HUDEP-2 (cell line): ENCODE data around the gene PLPP4.

Experiments used
- DNase-seq, 76 experiments: peaks; one replicate each; lab custom pipeline; 2025; ENCODE audit not compliant: unreplicated experiment in 76 of 76; lab: John Stamatoyannopoulos, UW

The PLPP4 gene

DNA sequence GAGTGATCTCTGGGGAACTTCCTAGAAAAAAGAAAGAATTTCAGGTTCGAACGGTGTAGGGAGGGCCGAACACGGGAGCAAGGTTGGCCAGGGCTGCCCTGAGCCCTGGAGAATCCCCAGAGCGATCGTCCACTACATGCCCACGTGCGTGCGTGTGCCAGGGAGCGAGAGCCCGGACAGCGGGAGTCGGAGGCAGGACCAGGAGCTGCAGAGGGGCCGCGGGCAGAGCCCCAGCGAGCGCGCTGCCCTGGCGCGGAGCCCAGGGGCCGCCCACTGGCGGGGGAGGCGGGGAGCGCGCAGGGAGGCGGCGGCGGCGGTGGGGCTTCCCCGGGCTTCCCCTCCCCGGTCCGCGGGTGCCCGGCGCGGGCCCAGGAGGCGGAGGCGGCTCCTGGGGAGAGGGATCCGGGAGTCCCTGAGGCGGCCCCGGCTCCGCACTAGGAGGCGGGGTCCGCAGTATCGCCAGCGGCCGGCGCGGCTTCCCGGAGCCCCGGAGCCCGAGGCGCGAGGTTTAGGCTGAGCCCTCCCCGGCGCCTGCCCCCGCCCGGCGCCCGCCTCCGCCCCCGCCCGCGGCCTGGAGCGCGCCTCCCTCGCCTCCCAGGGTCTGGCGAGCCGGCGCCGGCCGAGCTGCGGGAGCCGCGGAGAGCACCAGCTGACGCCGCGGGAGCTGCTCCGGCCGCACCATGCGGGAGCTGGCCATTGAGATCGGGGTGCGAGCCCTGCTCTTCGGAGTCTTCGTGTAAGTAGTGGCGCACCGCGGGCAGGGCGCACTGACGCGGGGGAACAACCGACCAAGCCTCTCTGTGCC lies at the start of gene PLPP4:
TSS of gene PLPP4 (plus strand) at position 602 of the 805 bp plus-strand sequence. CDS start at position 681, 79 bp downstream.
- peak in 57 of 76 experiments; percentile 22 to 79 (median 54) for DNase-seq

DNA sequence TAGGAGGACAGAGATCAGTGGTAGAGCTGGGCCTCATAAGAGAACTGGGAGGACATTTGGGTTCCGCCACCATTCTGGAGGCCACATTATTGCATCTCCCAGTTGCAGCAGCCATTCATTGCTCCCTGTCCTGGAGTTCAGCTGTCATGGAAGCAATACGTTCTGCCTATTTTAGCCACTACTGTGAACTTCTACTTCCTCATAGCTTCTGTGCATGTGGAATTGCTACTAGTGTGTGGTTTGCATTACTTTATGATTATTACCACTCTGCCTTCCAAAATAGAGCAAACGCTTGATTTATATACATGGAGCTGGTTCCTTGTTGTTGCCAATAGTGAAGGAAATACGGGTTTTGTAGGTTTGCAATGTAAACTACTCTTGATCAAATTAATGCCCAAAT lies 47.2 kb upstream of the PLPP4 start:
- no peak for DNase-seq

DNA sequence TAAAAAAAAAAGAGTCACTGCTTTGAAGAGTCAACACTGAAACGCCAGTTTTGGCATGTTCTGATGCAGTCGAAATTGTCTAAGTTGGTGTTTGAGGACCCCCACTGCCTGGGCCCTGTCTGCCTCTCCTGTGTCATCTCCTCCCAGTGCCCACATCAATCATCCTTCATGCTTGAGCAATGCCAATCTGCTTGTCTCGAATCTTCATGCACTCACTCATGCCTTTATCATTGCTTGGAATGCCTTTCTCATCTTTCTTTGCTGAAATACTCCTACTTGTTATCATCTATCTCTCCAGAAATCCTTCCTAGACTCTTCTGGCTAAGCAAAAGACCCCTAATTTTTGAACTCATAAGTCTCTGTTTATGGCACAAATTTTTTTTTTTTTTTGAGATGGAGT lies 42.1 kb upstream of the PLPP4 start:
- DNase-seq: no peak

DNA sequence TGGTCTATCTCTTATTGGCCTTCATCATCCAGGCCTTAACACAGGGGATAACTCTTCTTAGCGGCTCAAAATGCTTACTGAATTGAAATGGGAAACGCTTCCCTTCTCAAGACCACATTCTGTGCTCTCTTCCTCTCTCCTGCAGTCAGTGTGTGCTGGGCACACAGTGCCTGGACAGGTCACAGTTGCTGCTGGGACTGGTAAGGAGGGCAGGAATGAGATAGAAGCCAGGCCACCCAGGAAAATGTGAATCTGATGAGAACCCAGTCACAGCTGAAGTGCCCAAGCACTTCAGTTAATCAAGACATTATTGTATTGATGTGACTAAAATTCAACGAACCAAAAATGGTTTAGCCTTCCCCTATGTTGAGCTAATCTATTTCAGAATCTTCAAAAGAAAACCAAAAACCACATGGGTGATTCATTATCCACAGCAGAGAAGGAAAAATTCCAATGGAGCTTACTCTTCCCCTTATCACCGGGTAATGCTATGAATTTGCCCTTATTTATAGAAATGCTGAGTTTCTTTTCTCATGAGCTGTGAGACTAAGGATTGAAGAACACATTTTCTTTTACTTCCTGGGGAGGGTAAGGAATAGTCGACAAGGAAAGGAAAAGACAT lies 41.2 kb upstream of the PLPP4 start:
- no peak for DNase-seq

DNA sequence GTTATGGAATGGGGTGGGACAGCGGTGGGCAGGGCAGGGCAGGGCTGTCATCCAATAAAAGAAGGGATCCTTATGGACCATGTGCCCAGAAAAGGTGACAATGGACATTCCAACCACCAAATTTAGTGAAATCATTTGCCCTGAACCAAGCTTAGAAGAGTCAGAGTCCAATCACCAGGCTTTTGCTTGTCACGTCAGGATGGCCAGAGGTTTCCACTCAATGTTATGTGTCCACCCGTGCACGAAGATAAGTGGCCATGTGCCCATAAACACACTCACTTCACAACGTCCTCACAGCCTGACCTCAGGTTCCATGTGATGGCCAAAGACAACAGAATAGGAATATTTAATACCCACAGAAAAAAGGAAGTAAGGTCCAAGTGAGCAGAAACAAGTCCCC lies 36.6 kb upstream of the PLPP4 start:
- no peak for DNase-seq

DNA sequence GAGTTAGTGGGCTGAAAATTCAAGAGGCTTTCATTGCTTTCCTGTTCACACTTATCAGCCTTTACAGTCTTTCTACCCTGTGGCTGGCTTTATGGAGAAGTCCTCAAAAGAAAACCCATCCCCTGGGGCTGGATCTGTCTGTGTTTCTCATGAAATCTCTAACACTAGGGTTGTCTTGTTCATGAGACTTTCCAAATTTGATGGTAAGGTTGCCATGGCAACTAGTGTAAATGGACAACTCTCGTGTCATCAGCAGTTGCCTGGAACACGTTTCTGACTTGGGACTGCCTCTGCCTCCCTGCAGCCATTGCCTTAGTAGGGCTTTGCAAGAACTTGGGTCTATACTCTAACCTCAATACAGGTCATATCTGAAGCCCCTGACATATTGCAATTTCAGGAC lies 35.8 kb upstream of the PLPP4 start:
- DNase-seq: no peak

DNA sequence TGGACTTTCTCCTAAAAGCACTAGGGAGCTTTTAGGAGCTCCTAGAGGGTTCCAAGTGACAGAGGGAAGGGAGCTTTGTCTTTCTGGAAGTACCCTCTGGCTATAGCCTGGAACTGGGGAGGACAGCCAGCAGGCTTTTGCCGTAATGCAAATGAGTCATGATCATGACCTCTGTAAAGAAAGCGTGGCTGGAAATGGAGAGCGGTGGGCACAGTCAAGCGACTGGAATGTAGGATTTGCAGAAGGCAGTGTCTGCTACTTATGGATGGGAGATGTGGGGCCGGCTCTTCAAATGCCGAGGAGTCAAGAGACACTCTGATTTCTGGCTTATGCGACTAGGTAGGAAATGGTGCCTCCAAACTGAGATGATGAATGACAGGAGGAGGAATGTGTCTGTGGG lies 34.6 kb upstream of the PLPP4 start:
- no peak for DNase-seq

DNA sequence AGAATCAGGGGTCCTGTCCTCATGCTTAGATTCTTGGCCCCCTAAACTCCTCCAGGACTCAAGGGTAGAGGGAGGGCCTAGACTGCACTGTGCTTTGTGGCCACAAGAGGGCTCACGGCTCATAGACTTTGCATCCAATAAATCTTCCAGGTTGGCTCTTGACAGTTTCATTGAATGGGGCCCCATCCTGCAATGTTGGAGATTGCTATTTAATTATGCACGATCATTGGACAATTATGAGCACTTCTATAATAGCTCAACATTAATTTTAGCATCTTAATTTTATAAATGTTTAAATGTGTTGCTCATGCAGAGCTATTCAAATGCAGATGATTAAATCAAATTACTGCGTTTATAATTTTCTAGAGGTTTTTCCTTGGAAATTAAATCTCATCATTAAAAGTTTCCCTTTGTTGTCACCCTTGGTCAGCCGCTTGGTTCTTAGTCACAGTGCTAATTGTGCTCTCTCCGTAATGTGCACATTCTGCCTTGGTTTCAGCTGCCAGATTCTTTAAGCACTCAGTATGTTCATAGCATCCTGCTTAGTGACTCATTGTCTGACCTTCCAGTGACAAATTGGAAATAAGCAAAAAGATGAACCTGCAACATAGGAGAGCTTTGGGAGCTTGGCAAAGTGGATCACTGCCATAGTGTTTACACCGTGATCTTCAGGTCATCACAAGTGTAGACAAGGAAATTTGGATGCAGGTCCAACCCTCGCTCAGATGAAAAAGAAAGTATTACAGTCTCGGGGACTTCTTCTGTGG lies 33.4 kb upstream of the PLPP4 start:
- peak in 48 of 76 experiments; percentile 3 to 65 (median 26) for DNase-seq

DNA sequence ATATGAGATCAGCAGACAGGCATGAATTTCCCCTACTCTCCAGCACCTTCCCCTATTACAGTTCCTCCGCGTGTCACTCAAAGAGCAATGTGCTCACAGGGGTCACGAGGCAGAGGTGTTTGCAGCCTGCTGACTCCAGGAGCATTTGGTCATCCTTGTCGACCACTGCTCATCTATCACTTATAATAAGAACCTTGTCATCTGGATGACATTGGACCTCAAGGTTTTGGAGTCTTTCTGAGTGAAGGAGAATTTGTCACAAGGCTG lies 32.9 kb upstream of the PLPP4 start:
- no peak for DNase-seq

DNA sequence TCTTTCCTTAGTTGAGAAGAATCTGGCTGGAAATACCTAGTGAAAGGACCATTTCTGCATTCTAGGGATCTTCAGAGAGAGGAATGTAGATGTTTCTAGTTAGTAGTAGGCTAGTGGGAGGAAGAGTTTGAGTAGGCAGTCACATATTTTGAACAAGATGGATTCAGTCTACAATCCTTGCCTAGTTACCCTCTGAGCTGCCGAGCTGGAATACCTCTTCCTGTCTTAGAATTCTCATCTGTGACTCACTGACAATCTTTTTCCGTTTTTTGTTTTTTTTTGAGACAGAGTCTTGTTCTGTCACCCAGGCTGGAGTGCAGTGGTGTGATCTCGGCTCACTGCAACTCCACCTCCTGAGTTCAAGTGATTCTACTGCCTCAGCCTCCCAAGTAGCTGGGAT lies 30.7 kb upstream of the PLPP4 start:
- DNase-seq: no peak

DNA sequence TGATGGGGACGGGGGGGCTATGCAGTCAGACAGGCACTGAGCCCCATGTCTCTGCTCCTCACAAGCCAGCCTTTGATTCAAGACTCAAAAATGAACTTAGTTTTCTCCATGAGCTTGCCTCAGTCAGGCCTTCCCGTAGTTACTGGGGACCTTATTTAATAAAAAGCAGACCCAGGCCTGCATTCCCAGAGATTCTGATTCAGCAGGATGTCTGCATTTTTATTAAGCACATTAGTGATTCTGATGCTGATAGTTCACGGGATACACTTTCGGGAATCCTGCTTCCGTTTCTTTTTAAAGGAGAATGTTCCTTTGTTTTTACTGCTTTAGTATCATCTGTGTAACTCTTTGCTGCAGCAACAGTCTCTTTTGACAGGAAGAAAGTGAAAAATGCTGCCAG lies 28.3 kb upstream of the PLPP4 start:
- no peak for DNase-seq

DNA sequence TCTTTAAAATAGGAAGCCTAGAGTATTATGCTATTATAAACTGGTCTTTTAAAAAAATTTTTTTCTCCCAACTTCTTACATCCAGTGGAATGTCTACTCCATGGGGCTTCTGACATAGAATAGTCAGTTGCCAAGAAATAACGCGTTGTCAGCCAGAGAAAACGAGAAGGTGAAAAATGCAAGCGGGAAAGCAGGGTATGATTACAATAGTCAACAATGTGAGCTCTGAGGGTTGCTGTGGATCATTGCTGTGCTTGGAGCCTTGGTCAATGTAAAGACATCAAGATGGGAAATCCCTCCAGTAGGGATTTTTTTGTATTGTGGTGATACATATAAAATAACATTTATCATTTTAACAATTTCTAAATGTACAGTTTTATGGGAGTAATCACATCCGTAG lies 27.6 kb upstream of the PLPP4 start:
- DNase-seq: no peak

DNA sequence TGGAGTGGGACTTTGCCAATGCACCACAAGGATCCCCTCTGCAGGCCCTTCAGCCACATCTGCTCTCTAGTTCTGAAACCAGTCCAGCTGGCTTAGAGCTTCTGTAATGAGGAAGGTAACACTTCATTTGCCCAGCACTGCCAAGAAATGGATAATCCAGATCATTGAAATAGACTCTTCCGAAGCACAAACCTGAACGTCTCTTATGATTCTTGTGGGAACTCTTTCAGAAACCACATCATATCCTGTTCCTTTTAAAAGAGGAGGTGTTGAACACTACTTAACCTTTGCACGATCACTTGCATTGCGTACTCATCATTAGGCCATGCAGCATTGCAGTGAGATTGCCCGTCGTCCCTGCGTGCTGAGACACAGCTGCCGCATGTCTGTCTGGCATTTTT lies 25.8 kb upstream of the PLPP4 start:
- DNase-seq: no peak

DNA sequence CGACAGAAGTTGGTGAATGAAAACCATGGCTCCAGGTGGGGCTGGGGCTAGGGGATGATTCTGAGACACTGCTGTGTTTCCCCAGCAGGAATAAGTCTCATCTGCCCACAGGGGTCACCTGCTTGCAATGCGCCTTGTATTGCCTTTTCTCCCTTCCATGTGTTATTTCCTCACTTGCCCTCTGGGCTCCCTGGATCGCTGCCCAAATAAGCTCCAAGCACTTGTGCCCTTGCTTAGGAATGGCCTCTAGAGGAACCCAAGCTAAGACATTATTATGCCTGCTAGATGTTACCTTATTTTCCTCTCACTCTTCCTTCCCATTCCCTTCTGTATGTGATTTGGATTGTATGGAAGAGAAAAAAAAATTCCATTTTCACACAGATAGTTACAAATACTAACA lies 24.8 kb upstream of the PLPP4 start:
- no peak for DNase-seq

DNA sequence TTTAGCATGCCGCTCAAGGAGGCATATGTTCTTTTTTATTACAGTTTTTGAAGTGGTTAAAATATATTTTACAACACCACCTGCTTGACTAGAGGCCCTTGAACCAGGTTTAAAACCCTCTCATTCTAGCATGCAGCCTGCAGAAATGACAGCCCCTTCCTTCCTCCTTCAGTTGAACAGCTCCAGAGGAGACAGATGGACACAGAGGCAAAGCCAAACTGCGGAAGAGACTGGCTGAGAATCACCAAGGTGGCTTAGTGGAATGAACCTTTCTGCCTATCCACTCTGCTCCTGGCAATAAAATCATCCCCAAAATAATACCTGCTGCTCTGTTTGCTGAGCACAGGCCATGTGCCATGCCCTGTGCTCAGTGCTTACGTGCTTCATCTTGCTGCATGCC lies 23.9 kb upstream of the PLPP4 start:
- DNase-seq: no peak

DNA sequence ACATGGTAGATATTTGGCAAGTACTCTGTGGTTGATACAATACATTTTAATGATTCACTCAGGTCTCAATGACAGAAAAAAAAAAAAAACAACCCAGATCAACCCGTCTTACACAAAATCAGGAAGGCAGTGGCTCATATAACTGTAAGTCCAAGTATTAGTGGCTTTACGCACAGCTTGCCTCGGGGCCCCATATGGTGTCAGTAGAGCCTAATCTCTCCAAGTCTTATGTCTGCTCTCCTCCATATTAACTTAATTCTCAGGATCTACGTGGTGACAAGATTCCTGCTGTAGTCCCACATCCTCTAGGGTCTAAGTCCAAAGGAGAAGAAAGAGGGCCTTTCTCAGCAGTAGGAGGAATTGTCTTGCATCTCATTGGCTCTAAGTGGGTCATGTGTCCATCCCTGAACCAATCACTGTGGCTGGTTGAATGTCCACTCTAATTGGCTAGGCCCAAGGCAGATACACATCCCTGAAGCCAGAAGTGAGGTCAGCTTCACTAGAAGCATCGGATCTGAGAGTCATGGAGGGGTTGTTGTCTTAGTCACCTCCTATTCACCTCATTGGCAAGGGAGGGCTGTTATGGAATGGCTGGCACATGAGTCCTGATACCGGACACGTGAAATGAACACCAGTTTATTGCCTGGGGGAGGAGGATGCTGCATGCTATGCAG lies 20.5 kb upstream of the PLPP4 start:
- no peak for DNase-seq

DNA sequence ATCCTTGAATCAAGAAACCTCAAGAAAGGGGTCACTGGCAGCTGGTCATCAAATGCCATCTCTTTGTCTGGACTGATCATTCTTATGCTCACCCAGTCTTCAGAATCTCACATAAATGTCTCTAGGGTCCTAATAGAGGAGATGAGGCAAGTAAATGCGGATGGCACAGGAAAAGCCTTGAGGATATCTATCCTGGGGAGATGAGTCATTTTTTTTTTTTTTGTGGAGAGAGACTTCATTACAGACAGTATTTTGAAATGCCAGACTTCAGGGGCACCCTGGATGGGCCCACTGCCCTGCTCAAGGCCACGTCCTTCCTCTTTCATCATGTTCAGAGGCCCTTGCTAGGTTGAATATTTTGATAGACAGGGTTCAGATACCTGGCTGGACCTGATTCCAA lies 19.5 kb upstream of the PLPP4 start:
- DNase-seq: no peak

DNA sequence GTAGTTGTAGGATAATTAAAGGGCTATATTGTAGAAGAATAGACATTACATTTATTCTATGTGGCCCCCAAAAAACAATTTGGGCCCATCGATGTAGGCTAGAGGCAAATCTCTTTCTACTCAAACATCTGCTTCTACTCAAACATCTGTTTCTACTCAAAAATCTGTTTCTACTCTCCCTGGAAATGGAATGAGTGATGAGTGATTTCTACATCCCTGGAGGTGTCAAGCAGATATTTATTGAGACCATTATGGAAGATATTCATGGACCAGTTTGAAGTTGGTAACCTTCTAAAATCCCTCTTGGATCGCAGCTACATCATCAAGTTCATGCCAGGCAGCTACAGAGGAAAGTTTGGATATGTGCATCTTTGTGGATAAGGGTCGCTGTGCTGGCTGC lies 5.1 kb upstream of the PLPP4 start:
- no peak for DNase-seq

DNA sequence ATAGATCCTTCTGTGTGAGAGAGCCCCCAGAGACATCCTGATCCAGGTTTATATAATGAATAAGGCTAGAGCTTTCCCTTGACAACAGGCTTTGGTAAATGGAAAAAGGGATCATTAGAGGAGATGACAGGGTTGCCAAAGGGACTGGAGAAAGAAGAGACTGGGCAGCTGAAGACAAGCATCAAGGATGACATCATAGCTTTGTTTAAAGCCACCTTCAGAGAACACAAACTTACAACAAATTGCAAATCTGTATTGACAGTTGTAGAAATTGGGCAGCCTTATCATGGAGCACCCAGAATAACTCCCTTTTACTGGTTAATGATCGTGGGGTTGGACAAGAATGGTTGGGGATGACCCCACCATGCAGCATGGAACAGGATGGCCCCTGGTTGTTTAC lies 3.7 kb upstream of the PLPP4 start:
- DNase-seq: no peak

DNA sequence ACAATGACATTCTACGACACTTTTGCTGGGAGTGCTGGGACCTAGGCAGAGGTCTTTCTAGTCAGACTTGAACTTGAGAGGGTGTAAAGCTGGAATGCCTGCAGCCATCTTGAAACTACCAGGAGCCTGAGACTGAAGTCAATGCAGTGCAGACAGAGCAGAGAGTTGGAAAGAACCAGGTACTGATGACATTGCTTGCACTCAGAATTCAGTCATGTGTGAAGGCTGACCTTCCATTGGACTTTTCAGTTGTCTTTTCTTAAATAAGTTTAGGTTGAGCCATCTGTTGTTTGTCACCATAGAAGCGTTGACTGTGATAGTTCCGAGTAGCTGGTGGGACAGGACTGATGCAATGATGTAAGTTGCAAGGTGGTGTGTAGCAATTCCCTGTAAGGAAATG lies 3.1 kb upstream of the PLPP4 start:
- no peak for DNase-seq

DNA sequence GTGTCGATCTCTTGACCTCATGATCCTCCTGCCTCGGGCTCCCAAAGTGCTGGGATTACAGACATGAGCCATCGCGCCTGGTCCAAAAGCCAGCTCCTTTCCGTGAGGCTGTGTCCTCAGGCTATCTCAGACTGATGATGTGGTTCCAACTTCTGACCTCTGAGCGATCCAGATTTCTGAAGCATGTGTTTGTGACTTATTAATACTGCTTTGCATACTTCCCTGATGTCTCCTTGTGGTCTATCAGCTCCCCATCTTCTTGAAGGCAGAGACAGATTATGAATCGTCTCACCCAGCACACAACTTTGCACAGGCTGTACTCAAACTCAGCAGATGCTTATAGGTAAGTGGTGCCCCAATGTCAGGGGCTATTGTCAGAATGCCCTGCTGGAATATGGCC lies 2.0 kb upstream of the PLPP4 start:
- no peak for DNase-seq
